SK-N-SH (cell line): ENCODE measurements around the gene NR1H4.

Source experiments
- CTCF ChIP-seq: fragments of 200-600 bp; sonication (generic); IDR thresholded peaks from 2 replicates; pipeline ENCODE4 v1.6.1; 2017; ENCODE audit warnings: antibody characterized with exemption, mild to moderate bottlenecking, moderate library complexity
- MXI1 ChIP-seq: IDR thresholded peaks from 2 replicates; pipeline ENCODE4 v1.6.1; 2012; ENCODE audit warnings: mild to moderate bottlenecking, low read depth, low read length, improper control_type of control experiment

DNA sequence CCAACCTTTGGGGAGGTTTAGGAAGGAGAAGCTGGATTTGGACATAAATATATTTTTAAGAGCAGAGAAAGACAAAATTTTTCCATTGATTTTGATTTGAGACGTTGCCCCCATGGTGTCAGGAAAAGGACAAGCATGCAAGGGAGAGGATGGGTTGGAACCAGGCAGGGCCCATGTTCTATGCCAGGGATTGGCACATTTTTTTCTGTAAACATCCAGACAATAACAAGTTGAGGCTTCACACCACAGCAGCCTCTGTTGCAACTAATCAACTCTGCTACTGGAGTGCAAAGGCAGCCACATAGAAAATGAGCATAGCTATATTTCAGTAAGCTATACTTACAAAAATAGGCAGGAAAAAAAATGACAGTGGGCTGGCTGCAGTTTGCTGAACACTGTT, 44.7 kb downstream of the NR1H4 start:
- TF ChIP-seq CTCF, result no peak
- no peak for TF ChIP-seq MXI1
